HL-60 (cell line): Measurements from ENCODE around the gene SPCS1.

Source experiments
- DNase-seq, 2 experiments: peaks; one replicate each; pipeline ENCODE4 v3.0.0-alpha.2; 2010 to 2020; ENCODE audit warnings: low read depth in 1 of 2, low spot score in 1 of 2
- H3K27ac ChIP-seq: fragments of 250-450 bp; sonication (Bioruptor Pico); replicated peaks from 2 replicates; pipeline ENCODE4 v1.5.1; 2020; ENCODE audit warnings: mild to moderate bottlenecking, moderate library complexity
- H3K27me3 ChIP-seq: fragments of 250-450 bp; sonication (Bioruptor Pico); 2 replicates; pipeline ENCODE4 v1.5.1; 2021; ENCODE audit warnings: mild to moderate bottlenecking, moderate library complexity; ENCODE audit not compliant: insufficient read depth, poor library complexity, severe bottlenecking
- H3K4me3 ChIP-seq: replicated peaks from 2 replicates; pipeline ENCODE4 v1.5.1; 2011; ENCODE audit warnings: mild to moderate bottlenecking, control low read depth, low read length; ENCODE audit not compliant: insufficient read depth
- GABPA ChIP-seq: IDR thresholded peaks from 2 replicates; pipeline ENCODE4 v1.6.1; 2012; ENCODE audit warnings: low read depth
- POLR2AphosphoS5 ChIP-seq: IDR thresholded peaks from 2 replicates; pipeline ENCODE4 v1.6.1; 2012; ENCODE audit warnings: low read depth
- SPI1 ChIP-seq: IDR thresholded peaks from 2 replicates; pipeline ENCODE4 v1.6.1; 2012; ENCODE audit warnings: low read depth, mild to moderate bottlenecking, borderline replicate concordance
- TF ChIP-seq, protein P1 (sequence below): IDR thresholded peaks from one replicate; pipeline ENCODE4 v1.5.1; 2011; ENCODE audit warnings: low read length, control low read depth, inconsistent platforms; ENCODE audit not compliant: insufficient read depth
- TF ChIP-seq, protein P2 (sequence below): IDR thresholded peaks from 2 replicates; pipeline ENCODE4 v1.6.1; 2012; ENCODE audit warnings: low read depth; ENCODE audit not compliant: insufficient replicate concordance

SPCS1 gene

DNA sequence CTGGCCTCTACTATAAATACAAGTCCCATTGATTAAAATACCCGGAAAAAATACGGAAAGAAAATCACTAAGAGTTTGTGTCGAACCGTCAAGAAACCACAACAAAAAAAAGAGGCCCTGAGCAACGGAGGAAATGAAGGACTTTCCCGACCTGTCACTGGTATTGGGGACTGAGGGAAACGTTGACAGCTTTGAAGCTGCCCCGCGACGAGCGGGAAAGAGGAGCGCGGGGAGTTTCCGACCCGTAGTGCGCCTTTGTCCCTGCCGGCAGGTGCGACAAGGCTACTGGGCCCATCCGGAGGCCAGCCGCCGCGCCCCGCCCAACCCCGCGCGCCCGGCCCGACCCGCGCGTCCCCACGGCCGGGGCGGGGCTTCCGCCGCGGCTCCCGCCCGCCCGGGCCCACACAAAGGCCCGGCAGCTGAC, 20.6 kb upstream of the SPCS1 start:
- H3K27ac ChIP-seq, result peak overlapping the region; percentile 87
- H3K4me3 ChIP-seq, result peak overlapping the region; percentile 57
- no peaks in the 10 kb centered on the region for H3K27me3 ChIP-seq
- peak; percentile 57 to 78 for DNase-seq
- TF ChIP-seq GABPA (peak; percentile 24; the same call in 1 of the 2 replicates), POLR2AphosphoS5 (no peak)

DNA sequence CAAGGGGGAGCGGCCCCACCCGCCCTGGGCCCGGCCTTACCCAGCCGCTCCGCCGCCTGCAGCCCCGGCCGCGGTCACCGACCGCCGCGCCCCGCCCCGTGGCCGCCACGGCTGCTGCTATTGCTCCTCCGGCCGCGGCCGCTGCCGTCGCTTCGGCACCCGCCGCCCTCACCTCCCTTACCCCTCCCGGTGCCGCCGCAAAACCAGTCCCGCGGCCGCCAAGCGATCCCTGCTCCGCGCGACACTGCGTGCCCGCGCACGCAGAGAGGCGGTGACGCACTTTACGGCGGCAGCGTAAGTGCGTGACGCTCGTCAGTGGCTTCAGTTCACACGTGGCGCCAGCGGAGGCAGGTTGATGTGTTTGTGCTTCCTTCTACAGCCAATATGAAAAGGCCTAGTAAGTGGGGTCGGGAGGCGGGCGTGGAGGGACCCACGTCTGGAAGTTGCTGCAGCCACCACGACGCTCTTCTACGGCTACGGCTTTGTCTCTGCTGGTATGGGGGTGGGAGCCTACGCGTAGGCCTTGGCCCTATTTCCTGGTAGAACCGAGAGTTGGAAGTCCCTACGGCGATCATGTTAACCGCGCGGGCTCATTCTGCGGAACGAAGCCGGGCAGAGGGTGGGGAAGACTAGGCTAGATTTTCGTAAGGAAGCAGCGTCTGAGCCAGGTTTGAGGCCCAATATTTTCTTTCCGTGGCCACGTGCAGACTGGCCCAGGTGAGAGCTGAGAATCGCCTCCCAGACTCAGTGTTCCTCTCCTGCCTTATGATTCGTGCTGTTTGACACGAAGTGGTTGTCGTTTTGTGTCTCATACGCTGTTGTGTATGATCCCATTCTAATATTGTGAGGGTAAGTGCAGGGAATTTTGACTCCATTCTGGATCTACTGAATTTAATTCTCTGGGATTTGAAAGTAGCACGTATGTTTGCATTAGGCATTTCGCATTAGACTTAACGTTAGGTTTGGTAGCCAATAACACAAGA, 19.9 kb upstream of the SPCS1 start, which contains the start of the genes GNL3 and PBRM1:
Gene GNL3 (plus strand): TSS at position 324 of the 983 bp plus-strand sequence. CDS start 61 bp downstream, at position 385.
Gene PBRM1 (minus strand): TSS at position 205 of the 983 bp plus-strand sequence.
- peak; percentile 93 for TF ChIP-seq POLR2AphosphoS5
- TF ChIP-seq, protein P1, sequence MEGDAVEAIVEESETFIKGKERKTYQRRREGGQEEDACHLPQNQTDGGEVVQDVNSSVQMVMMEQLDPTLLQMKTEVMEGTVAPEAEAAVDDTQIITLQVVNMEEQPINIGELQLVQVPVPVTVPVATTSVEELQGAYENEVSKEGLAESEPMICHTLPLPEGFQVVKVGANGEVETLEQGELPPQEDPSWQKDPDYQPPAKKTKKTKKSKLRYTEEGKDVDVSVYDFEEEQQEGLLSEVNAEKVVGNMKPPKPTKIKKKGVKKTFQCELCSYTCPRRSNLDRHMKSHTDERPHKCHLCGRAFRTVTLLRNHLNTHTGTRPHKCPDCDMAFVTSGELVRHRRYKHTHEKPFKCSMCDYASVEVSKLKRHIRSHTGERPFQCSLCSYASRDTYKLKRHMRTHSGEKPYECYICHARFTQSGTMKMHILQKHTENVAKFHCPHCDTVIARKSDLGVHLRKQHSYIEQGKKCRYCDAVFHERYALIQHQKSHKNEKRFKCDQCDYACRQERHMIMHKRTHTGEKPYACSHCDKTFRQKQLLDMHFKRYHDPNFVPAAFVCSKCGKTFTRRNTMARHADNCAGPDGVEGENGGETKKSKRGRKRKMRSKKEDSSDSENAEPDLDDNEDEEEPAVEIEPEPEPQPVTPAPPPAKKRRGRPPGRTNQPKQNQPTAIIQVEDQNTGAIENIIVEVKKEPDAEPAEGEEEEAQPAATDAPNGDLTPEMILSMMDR, result no peak
- no peak for TF ChIP-seq SPI1
- no peak; the same call in 1 of the 2 replicates for TF ChIP-seq GABPA
- TF ChIP-seq, protein P2, sequence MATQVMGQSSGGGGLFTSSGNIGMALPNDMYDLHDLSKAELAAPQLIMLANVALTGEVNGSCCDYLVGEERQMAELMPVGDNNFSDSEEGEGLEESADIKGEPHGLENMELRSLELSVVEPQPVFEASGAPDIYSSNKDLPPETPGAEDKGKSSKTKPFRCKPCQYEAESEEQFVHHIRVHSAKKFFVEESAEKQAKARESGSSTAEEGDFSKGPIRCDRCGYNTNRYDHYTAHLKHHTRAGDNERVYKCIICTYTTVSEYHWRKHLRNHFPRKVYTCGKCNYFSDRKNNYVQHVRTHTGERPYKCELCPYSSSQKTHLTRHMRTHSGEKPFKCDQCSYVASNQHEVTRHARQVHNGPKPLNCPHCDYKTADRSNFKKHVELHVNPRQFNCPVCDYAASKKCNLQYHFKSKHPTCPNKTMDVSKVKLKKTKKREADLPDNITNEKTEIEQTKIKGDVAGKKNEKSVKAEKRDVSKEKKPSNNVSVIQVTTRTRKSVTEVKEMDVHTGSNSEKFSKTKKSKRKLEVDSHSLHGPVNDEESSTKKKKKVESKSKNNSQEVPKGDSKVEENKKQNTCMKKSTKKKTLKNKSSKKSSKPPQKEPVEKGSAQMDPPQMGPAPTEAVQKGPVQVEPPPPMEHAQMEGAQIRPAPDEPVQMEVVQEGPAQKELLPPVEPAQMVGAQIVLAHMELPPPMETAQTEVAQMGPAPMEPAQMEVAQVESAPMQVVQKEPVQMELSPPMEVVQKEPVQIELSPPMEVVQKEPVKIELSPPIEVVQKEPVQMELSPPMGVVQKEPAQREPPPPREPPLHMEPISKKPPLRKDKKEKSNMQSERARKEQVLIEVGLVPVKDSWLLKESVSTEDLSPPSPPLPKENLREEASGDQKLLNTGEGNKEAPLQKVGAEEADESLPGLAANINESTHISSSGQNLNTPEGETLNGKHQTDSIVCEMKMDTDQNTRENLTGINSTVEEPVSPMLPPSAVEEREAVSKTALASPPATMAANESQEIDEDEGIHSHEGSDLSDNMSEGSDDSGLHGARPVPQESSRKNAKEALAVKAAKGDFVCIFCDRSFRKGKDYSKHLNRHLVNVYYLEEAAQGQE, result peak; percentile 75
- Histone ChIP-seq H3K27me3 (no peaks in the 10 kb centered on the region), H3K27ac (peak within 1 kb of the TSS; percentile 88), H3K4me3 (peak within 1 kb of the TSS; percentile 69)
- DNase-seq, result peak; percentile 93 to 95

DNA sequence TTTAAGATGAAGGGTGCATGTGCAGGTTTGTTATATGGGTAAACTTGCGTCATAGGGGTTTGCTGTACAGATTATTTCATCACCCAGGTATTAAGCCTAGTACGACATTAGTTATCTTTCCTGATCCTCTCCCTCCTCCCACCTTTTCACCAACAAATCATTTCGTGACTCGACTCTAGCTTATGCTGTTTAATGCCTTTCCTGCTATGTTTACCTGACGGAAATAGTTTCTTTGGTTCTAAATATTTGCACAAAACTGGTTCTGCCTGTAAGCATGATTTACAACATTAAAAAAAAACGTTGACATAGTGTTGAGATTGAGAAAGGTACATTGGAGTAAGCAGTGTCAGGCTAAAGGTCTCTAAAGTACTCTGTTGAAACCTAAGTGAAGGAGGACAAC, 17.6 kb upstream of the SPCS1 start:
- H3K4me3 ChIP-seq, result no peak overlapping the region
- H3K27me3 ChIP-seq, result no peaks in the 10 kb centered on the region
- TF ChIP-seq SPI1, result no peak
- TF ChIP-seq POLR2AphosphoS5, result no peak
- TF ChIP-seq, protein P2, result no peak
- TF ChIP-seq GABPA, result no peak
- TF ChIP-seq, protein P1, result no peak
- no peak overlapping the region for H3K27ac ChIP-seq
- no peak for DNase-seq

DNA sequence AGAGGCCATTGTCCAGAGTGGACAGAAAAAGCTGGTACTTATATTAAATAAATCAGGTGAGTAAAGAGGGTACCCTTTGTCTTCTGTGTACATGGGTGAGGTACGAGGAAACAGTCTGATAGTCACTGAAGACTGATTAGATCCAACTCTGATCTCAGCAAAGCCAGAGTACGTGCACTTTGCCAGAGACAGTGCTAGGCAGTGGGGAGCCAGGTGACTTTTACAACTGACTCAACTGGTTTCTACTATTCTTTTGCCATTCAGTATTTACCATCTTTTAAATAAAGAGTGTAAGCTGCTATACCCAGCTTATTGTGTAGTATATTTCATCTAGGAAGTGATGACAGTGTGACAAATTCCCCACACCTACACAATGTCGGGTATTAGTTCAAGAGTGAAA, 16.8 kb upstream of the SPCS1 start:
- no peak for TF ChIP-seq POLR2AphosphoS5
- no peak for TF ChIP-seq GABPA
- H3K27ac ChIP-seq, result no peak overlapping the region
- DNase-seq, result no peak
- no peaks in the 10 kb centered on the region for H3K27me3 ChIP-seq
- no peak overlapping the region for H3K4me3 ChIP-seq
